Heart left ventricle (tissue), 16 donors: Measurements from ENCODE around the gene CEACAM16. TPM values are rescaled to one million over a fixed set of nuclear protein-coding genes. Genes with fewer than 3 reads are reported as not detected.

Experiments
- ATAC-seq, 4 donors: fragments of 200-7000 bp; cut with Tn5 transposase; one replicate each; pipeline ENCODE4 v1.9.1; 2020 to 2022; ENCODE audit warnings: moderate library complexity in 4 of 4, mild to moderate bottlenecking in 3 of 4, moderate number of reproducible peaks in 1 of 4
- DNase-seq, 5 donors: peaks; one replicate each; pipeline ENCODE4 v3.0.0-alpha.2; 2020
- H3K27ac ChIP-seq, 12 donors: fragments of 200-600 bp; sonication (generic) in 4 of 12; one replicate each; pipeline versions ENCODE4 v1.5.0 to v1.8.0; 2016 to 2022; ENCODE audit warnings: mild to moderate bottlenecking in 2 of 12
- H3K27me3 ChIP-seq, 9 donors: fragments of 200-600 bp; sonication (generic) in 2 of 9; one replicate each; pipeline versions ENCODE4 v1.5.1 to v1.8.0; 2016 to 2022; ENCODE audit warnings: mild to moderate bottlenecking in 3 of 9
- H3K36me3 ChIP-seq, 9 donors: fragments of 200-600 bp; sonication (generic) in 2 of 9; one replicate each; pipeline versions ENCODE4 v1.5.0 to v1.8.0; 2018 to 2022; ENCODE audit warnings: mild to moderate bottlenecking in 2 of 9
- H3K4me1 ChIP-seq, 12 donors: fragments of 200-600 bp; sonication (generic) in 4 of 12; one replicate each; pipeline versions ENCODE4 v1.5.0 to v1.8.0; 2016 to 2022; ENCODE audit warnings: mild to moderate bottlenecking in 3 of 12
- H3K4me3 ChIP-seq, 12 donors: fragments of 200-600 bp; sonication (generic) in 4 of 12; one replicate each; pipeline versions ENCODE4 v1.5.0 to v1.8.0; 2017 to 2022; ENCODE audit warnings: mild to moderate bottlenecking in 9 of 12, moderate library complexity in 4 of 12
- H3K9me3 ChIP-seq, 12 donors: fragments of 200-600 bp; sonication (generic) in 4 of 12; one replicate each; pipeline versions ENCODE4 v1.5.0 to v1.8.0; 2016 to 2022; ENCODE audit warnings: mild to moderate bottlenecking in 1 of 12
- POLR2A ChIP-seq, 2 donors: fragments of 450-650 bp; IDR thresholded peaks; one replicate each; pipeline ENCODE4 v1.6.1; 2017; ENCODE audit warnings: antibody characterized with exemption in 2 of 2, mild to moderate bottlenecking in 2 of 2, moderate library complexity in 2 of 2
- WGBS, 4 donors: extraction: QIAGEN DNeasy Blood & Tissue Kit in 2 of 4; methylation state at CpG; one replicate each; pipeline versions ENCODE4 v1.1.5 to v1.1.7; 2013 to 2018; 5-methylcytosine and 5-hydroxymethylcytosine counted together
- intact Hi-C, 10 donors: fragments of 100-400 bp; cut with DNase I; formaldehyde crosslinking; loops; one replicate each; pipeline versions ENCODE4 v1.11.1 to v1.14.2; 2022
- microRNA counts, 2 donors: library from miRNA; unstranded; fragments of <30 nt; microRNA quantifications; one replicate each; lab custom pipeline; 2016
- microRNA-seq, 4 donors: library from miRNA; unstranded; fragments of <30 nt; microRNA quantifications; one replicate each; pipeline versions ENCODE4 to v1.2.0, GENCODE V29; 2017 to 2020
- polyA plus RNA-seq, 2 donors: library from polyadenylated mRNA; stranded (reverse); fragments of 200-250 nt; gene quantifications; one replicate each; pipeline ENCODE4 v1.2.3, GENCODE V29; 2013
- total RNA-seq, 9 donors: library from RNA; depleted of rRNA in 2 of 9; stranded (reverse); fragments of >200 nt in 2 of 9; fragmentation: NEBNext Ultra II Directional in 3 of 9; extraction: Animal tissue kit (Norgen Biotek cat#: 25700) in 3 of 9; gene quantifications; one replicate each; pipeline versions ENCODE4 v1.1.0 to v1.2.4, GENCODE V29; 2016 to 2023
- TF ChIP-seq, protein P1 (sequence below), 12 donors: fragments of 200-600 bp; sonication (generic) in 4 of 12; IDR thresholded peaks; one replicate each; pipeline versions ENCODE4 v1.5.0 to v1.8.0; 2018 to 2022; ENCODE audit warnings: antibody characterized with exemption in 12 of 12, mild to moderate bottlenecking in 5 of 12
- donor health status: ischemic (EF 13 %, LVEDD 7.1; RV severe dilation, severe dysfunction).
- donor health status: healthy with polysubstance abuse.
- donor health status: DM: no; HTN: yes; CAD: no.
- donor health status: DM: no; HTN: no; CAD: no.
- donor health status: ischemic (EF 25% LVEDD 6.9; RV normal size, moderate dysfunction).
- donor health status: ischemic (EF 25% LVEDD 5.7; RV mildly dilated, moderate dysfunction).
- donor health status: healthy.
- donor health status: DM: yes; HTN: yes; CAD: no.
- donor health status: ischemic (EF 35%, LVEDD 5.7; RV mildly dilated, moderate dysfunction).
- donor health status: nonischemic (EF 11% LVEDD 7.7; RV severe dilation, severe dysfunction).
- donor health status: DM: yes; HTN: yes; CAD: no.
- donor health status: PGD.
- donor health status: ischemic (EF 29% LVEDD 5.4; RV normal size, mild dysfunction).
- donor health status: nonischemic (EF 23%, LVEDD 6.1; RV moderate dilation, normal function).

Gene CEACAM16
- total and polyA plus RNA-seq, 11 donors = not detected

DNA sequence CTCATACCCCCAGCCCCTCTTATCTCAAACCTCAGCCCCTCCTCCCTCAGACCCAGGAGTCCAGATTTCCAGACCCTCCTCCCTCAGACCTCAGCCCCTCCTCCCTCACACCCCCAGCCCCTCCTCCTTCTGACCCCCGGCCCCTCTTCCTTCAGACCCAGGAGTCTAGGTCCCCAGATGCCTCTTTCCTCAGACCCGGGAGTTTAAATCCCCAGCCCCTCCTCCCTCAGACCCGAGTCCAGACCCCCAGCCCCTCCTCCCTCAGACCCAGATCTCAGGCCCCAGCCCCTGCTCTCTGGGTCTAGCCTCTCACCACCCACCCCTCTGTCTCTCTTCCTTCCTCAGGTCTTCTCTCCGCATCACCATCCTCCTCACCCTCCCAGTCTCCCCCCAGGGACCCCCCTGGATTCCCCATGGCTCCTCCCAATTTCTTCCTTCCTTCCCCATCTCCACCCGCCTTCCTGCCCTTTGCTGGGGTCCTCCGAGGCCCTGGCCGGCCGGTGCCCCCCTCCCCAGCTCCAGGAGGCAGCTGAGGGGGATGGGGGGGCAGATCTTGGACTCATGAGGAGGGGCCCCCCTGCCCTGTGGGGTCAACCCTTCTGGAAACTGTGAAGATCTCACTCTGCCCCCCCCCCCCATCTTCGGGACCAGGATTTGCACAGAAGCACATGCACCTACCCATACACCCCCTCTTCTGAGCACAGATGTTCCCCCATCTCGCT, 60.3 kb downstream of the CEACAM16 start:
- H3K36me3 ChIP-seq = peaks cover 0 to 64% (median 21%) of the 10 kb centered on the region in 9 donors
- H3K27me3 ChIP-seq = no peaks in the 10 kb centered on the region
- peak overlapping the region in 2 of 12 donors; percentile 86 to 92 for H3K27ac ChIP-seq
- peaks cover 23 to 64% (median 41%) of the 10 kb centered on the region in 12 donors for H3K4me1 ChIP-seq
- DNase-seq (peak in 1 of 5 donors; percentile 1), ATAC-seq (no peak)
- H3K4me3 ChIP-seq = no peak overlapping the region
- 72 to 78% (median 74%) methylated on average over 10 of the region's 10 CpGs for WGBS, 4 donors
- TF ChIP-seq POLR2A (IDR thresholded peaks at IDR 0.05) = no peak
- TF ChIP-seq, protein P1, sequence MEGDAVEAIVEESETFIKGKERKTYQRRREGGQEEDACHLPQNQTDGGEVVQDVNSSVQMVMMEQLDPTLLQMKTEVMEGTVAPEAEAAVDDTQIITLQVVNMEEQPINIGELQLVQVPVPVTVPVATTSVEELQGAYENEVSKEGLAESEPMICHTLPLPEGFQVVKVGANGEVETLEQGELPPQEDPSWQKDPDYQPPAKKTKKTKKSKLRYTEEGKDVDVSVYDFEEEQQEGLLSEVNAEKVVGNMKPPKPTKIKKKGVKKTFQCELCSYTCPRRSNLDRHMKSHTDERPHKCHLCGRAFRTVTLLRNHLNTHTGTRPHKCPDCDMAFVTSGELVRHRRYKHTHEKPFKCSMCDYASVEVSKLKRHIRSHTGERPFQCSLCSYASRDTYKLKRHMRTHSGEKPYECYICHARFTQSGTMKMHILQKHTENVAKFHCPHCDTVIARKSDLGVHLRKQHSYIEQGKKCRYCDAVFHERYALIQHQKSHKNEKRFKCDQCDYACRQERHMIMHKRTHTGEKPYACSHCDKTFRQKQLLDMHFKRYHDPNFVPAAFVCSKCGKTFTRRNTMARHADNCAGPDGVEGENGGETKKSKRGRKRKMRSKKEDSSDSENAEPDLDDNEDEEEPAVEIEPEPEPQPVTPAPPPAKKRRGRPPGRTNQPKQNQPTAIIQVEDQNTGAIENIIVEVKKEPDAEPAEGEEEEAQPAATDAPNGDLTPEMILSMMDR (IDR thresholded peaks at IDR 0.05) = no peak
- intact Hi-C loops = loop anchor here in 2 of 10 donors (5.0 kb wide), 1 partner anchor 37 kb away; no protein-coding TSS in a partner anchor
- no peaks in the 10 kb centered on the region for H3K9me3 ChIP-seq

MicroRNAs encoded within 50 kb of the gene (microRNA counts, 767-probe panel; counts per million panel counts)
- microRNA hsa-miR-4531 (lab: Ali Mortazavi, UCI) = 2,301 to 2,550 counts per million in 2 donors

Small RNA genes within 50 kb of the gene (microRNA-seq; reads per million reads assigned to microRNA genes)
- 0 reads per million in 4 donors for gene MIR4531
- gene MIR8085 = 0 to 0.21 (median 0) reads per million in 4 donors

Other genes with a start within 250 kb of the CEACAM16 start
- gene ZNF180, start 198.6 kb upstream of the CEACAM16 start, total RNA-seq = 10 to 100 TPM in 1 of 9 donors, 1 to 10 TPM in 8; 3.5 to 14.2 (median 4.5) TPM
- gene ZNF180, start 198.6 kb upstream of the CEACAM16 start, polyA plus RNA-seq = 1 to 10 TPM; 2.0 to 5.0 TPM
- gene CEACAM20, start 169.5 kb upstream of the CEACAM16 start, total RNA-seq = not detected
- gene CEACAM20, start 169.5 kb upstream of the CEACAM16 start, polyA plus RNA-seq = not detected
- 1 to 10 TPM in 1 of 9 donors, under 1 TPM in 1, not detected in 7; 0.21 to 3.5 TPM for gene IGSF23, start 85.6 kb upstream of the CEACAM16 start, total RNA-seq
- under 1 TPM in 1 of 2 donors, not detected in 1; 0.83 TPM for gene IGSF23, start 85.6 kb upstream of the CEACAM16 start, polyA plus RNA-seq
- 100 to 1,000 TPM in 2 of 9 donors, 10 to 100 TPM in 7; 33.7 to 140 (median 49.1) TPM for gene PVR, start 55.2 kb upstream of the CEACAM16 start, total RNA-seq
- 100 to 1,000 TPM in 1 of 2 donors, 10 to 100 TPM in 1; 34.1 to 143 TPM for gene PVR, start 55.2 kb upstream of the CEACAM16 start, polyA plus RNA-seq
- gene CEACAM19, start 27.7 kb upstream of the CEACAM16 start, total RNA-seq = 1 to 10 TPM; 1.9 to 8.3 (median 5.1) TPM
- gene CEACAM19, start 27.7 kb upstream of the CEACAM16 start, polyA plus RNA-seq = 10 to 100 TPM in 1 of 2 donors, 1 to 10 TPM in 1; 5.1 to 12.8 TPM
- gene BCL3, start 49.6 kb downstream of the CEACAM16 start, total RNA-seq = 10 to 100 TPM; 11.7 to 90.5 (median 22.9) TPM
- 10 to 100 TPM; 18.6 to 18.9 TPM for gene BCL3, start 49.6 kb downstream of the CEACAM16 start, polyA plus RNA-seq
- gene CBLC, start 78.7 kb downstream of the CEACAM16 start, total RNA-seq = not detected
- gene CBLC, start 78.7 kb downstream of the CEACAM16 start, polyA plus RNA-seq = under 1 TPM in 1 of 2 donors, not detected in 1; 0.04 TPM
- 100 to 1,000 TPM in 4 of 9 donors, 10 to 100 TPM in 5; 50.9 to 160 (median 94.3) TPM for gene BCAM, start 110.0 kb downstream of the CEACAM16 start, total RNA-seq
- gene BCAM, start 110.0 kb downstream of the CEACAM16 start, polyA plus RNA-seq = 100 to 1,000 TPM in 1 of 2 donors, 10 to 100 TPM in 1; 55.3 to 126 TPM
- gene NECTIN2, start 147.1 kb downstream of the CEACAM16 start, total RNA-seq = 10 to 100 TPM; 37.0 to 99.6 (median 57.6) TPM
- 10 to 100 TPM; 40.9 to 96.5 TPM for gene NECTIN2, start 147.1 kb downstream of the CEACAM16 start, polyA plus RNA-seq
- gene TOMM40, start 192.1 kb downstream of the CEACAM16 start, total RNA-seq = 10 to 100 TPM; 32.2 to 58.8 (median 46.3) TPM
- gene TOMM40, start 192.1 kb downstream of the CEACAM16 start, polyA plus RNA-seq = 10 to 100 TPM; 41.3 to 79.9 TPM
- 100 to 1,000 TPM in 2 of 9 donors, 10 to 100 TPM in 5, 1 to 10 TPM in 2; 4.1 to 149 (median 25.7) TPM for gene APOE, start 206.6 kb downstream of the CEACAM16 start, total RNA-seq
- gene APOE, start 206.6 kb downstream of the CEACAM16 start, polyA plus RNA-seq = 10 to 100 TPM; 33.2 to 35.7 TPM
- 10 to 100 TPM in 2 of 9 donors, 1 to 10 TPM in 5, under 1 TPM in 1, not detected in 1; 0.83 to 84.7 (median 3.8) TPM for gene APOC1, start 215.5 kb downstream of the CEACAM16 start, total RNA-seq
- gene APOC1, start 215.5 kb downstream of the CEACAM16 start, polyA plus RNA-seq = 1 to 10 TPM; 1.1 to 2.1 TPM
- not detected for gene APOC4, start 243.1 kb downstream of the CEACAM16 start, total RNA-seq
- not detected for gene APOC4, start 243.1 kb downstream of the CEACAM16 start, polyA plus RNA-seq
- gene APOC2, start 246.9 kb downstream of the CEACAM16 start, total RNA-seq = 1 to 10 TPM in 2 of 9 donors, under 1 TPM in 1, not detected in 6; 0.70 to 1.6 (median 1.3) TPM
- under 1 TPM in 1 of 2 donors, not detected in 1; 0.19 TPM for gene APOC2, start 246.9 kb downstream of the CEACAM16 start, polyA plus RNA-seq